ENCODE data around the gene SMDT1. TPM values are rescaled to one million over a fixed set of nuclear protein-coding genes. Genes with fewer than 3 reads are reported as not detected.
"Not testable (repeated sequence)": the region's sequence is repeated elsewhere in the genome, so short reads cannot be mapped to it uniquely, and the experiment has no call there.

Gene SMDT1
- total RNA-seq, 2 donors from 2014 or later, result 34.7 to 66.2 TPM

DNA sequence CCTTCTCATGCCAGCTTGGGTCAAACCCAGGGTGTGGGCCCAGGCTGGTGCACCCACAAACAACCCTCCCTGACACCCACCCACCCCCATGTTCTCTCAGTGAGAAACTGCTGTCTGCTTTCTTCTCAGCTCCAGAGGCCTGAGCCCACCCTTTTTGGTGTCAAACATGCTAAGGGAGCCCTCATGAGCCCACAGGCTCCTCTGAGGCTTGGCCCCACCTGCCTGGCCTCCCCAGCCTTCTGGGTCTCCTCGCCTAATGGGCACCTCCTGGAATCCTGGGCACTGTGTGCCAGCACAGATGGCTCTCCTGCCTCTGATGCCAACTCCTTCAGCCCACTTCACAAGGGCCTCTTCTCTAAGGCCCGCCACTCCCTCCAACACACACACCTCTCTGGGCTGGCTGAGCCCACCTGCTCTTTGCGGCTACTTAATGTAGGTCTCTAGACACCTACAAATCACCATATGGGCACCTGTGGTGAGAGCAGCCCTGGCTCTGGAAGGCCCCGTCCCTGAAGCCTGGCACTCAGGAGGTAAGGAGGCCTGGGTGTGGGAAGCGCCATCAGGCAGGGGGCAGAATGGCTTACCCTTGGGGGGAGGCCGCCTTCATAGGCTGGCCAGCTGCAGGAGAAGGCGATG is 13.3 kb upstream of the SMDT1 start:
- Mint-ChIP-seq H3K4me1 (no peaks in the 10 kb centered on the region), H3K4me3 (no peak overlapping the region), H3K27ac (no peak overlapping the region), H3K27me3 (no peaks in the 10 kb centered on the region), H3K9me3 (no peaks in the 10 kb centered on the region), H3K36me3 (ENCODE audit: low read depth) (peaks cover 60% of the 10 kb centered on the region)
- ATAC-seq (replicated peaks), result no peak

DNA sequence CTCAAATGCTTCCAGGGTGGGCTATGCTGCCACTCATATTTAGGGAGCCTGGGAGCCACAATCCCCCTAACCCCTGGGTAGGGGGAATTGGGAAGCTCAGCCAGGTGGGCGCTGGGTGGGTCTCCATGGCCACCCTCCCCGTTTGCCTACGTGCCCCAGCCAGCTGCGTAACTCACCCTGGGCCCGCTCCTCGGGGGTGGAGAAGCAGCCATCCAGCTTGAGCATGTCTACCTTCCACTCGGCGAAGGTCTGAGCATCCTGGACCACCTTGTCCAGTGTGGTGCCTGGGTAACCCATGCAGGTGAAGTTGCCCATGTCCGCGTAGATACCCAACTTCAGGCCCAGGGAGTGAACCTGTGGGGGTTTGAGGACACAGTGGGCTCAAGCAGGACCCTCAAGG is 12.6 kb upstream of the SMDT1 start:
- H3K9me3 Mint-ChIP-seq, result no peaks in the 10 kb centered on the region
- no peak overlapping the region for H3K4me3 Mint-ChIP-seq
- H3K4me1 Mint-ChIP-seq, result no peaks in the 10 kb centered on the region
- no peak overlapping the region for H3K27ac Mint-ChIP-seq
- no peaks in the 10 kb centered on the region for H3K27me3 Mint-ChIP-seq
- H3K36me3 Mint-ChIP-seq (ENCODE audit: low read depth), result peaks cover 53% of the 10 kb centered on the region
- no peak for ATAC-seq (replicated peaks)

DNA sequence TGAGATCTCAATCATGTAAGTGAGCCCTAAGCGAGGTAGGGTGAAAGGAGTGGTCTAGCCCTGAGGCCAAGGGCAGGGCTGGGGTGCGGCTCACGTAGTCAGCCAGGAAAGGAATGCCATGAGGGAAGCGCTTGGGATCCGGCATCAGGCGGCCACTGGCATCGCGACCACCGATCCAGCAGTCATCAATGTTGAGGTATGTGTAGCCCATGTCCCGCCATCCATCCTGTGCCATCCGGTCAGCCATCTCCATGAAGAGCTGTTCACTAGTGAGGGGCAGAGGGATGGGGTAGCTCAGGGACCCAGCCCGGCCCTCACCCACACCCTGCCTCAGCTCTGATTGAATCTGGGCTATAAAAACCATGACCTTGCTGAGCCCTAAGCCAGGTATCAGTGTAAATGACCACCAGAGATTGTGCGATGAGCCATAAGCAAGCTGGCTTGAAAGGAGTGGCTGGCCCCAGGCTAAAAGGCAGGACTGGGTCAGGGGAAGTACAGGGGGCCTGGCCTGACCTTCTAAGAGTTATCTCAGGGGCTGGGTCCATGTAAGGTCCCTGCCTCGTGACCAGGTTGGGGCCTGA is 11.7 kb upstream of the SMDT1 start:
- ATAC-seq (replicated peaks), result no peak
- Mint-ChIP-seq H3K4me1 (peaks cover 3% of the 10 kb centered on the region), H3K27me3 (no peaks in the 10 kb centered on the region), H3K27ac (no peak overlapping the region), H3K36me3 (ENCODE audit: low read depth) (peaks cover 46% of the 10 kb centered on the region), H3K4me3 (no peak overlapping the region), H3K9me3 (no peaks in the 10 kb centered on the region)

DNA sequence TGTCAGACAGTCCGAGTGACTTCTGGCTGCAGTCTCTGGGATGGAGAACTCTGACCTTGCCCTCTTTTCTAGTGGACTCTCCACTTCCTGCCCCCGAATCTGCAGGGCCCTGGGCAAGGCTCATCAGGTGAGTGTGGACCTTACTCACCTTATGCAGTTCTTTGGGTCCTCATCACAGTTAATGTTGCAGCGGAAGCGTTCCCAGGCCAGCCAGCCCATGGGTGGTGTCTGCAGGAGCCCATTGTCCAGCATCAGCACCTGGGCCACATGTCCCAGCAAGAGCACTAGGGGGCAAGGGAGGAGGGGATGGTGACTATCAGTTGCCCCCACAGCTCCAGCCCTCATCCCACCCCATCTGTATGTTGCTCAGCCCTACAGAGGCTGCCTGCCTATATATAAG is 11.2 kb upstream of the SMDT1 start:
- no peaks in the 10 kb centered on the region for H3K27me3 Mint-ChIP-seq
- no peak for ATAC-seq (replicated peaks)
- no peak overlapping the region for H3K27ac Mint-ChIP-seq
- H3K9me3 Mint-ChIP-seq, result no peaks in the 10 kb centered on the region
- peaks cover 40% of the 10 kb centered on the region for H3K36me3 Mint-ChIP-seq (ENCODE audit: low read depth)
- peaks cover 9% of the 10 kb centered on the region for H3K4me1 Mint-ChIP-seq
- H3K4me3 Mint-ChIP-seq, result no peak overlapping the region

DNA sequence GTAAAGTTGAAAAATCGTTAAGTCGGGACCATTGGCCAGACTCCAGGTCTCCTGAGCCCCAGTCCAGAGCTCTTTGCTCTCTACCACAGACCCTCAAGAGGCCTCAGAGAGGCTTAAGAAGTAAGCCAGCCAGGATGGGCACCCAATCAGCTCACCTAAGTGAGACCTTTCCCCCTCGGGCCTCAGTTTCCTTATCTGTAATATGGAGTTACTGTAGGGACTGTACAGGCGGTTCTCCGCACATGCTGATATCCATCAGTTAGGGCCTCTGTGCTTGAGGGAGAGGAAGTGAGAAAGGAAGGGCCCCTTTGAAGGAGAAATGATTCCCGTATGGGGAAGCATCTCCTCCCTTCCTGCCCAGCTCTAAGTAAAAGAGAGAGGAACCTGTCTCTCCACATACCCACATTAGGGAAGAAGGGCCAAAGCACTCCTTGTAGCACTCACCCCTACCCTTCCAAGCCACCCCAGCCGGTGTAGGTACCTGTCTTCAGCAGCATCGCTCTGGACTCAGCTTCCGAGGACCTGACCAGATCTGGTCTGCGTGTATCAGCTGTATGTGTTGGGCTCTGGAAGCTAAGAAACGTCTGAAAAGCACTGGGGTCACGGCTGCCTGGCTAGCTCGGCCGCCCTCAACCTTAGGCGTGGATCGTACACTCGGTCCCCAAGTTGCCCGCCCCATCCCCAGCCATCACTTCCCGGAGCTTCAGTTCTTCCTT is 9.5 kb upstream of the SMDT1 start:
- no peaks in the 10 kb centered on the region for H3K9me3 Mint-ChIP-seq
- no peaks in the 10 kb centered on the region for H3K27me3 Mint-ChIP-seq
- peak overlapping the region; percentile 91 for H3K27ac Mint-ChIP-seq
- peak; percentile 17 for ATAC-seq (replicated peaks)
- H3K36me3 Mint-ChIP-seq (ENCODE audit: low read depth), result peaks cover 32% of the 10 kb centered on the region
- peaks cover 12% of the 10 kb centered on the region for H3K4me1 Mint-ChIP-seq
- H3K4me3 Mint-ChIP-seq, result peak overlapping the region; percentile 94

DNA sequence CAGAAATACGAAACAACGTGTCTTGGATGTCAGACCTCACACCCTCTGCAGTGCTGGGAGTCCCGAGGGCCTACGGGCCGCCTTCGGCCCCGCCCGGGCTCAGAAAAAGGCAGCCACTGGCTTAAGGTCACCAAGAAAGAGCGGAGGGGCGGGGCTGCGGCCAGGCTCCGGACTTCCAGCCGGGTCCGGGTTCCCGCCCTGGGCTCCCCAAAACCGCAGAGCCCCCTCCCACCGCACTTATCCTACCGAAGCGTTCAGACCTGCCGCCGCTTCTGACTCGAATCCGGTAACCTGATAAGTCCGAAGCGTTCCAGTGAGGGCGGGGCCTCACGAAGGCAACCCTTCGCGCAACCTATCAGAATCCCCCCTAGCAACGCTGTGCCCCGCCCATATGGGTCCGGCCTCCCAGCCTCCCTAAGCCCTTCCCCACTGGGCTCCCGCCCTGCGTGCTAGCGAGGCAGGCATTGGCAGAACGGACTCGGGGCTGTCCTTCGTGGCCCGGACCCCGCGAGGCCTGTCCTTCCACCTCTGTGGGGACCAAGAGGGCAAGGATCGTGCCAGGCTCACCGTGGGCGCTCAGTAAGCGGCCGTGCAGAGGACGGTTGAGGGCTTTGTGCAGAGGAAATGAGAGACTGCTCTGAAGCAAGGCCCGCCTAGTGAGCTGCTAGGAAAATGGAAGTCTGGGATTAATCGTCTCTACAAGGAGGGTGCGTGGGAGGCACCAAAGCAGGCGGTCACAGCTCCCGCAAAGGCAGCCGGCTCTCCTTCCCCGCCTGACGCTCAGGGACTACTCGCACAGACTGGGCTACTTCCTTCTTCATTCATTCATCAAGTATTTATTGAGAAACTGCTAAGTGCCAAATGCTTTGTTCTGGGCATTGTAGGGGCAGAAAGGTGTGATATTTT is 8.7 kb upstream of the SMDT1 start, which contains the start of gene NAGA:
Gene NAGA, minus strand, starts transcription at position 296 of the 906 bp plus-strand sequence. CDS start 515 bp downstream, outside the sequence.
- peak within 1 kb of the TSS; percentile 94 for H3K4me3 Mint-ChIP-seq
- H3K9me3 Mint-ChIP-seq, result no peaks in the 10 kb centered on the region
- peak; percentile 97 for ATAC-seq (replicated peaks)
- H3K36me3 Mint-ChIP-seq (ENCODE audit: low read depth), result peaks cover 27% of the 10 kb centered on the region
- peaks cover 15% of the 10 kb centered on the region for H3K4me1 Mint-ChIP-seq
- no peaks in the 10 kb centered on the region for H3K27me3 Mint-ChIP-seq
- H3K27ac Mint-ChIP-seq, result peak within 1 kb of the TSS; percentile 91

DNA sequence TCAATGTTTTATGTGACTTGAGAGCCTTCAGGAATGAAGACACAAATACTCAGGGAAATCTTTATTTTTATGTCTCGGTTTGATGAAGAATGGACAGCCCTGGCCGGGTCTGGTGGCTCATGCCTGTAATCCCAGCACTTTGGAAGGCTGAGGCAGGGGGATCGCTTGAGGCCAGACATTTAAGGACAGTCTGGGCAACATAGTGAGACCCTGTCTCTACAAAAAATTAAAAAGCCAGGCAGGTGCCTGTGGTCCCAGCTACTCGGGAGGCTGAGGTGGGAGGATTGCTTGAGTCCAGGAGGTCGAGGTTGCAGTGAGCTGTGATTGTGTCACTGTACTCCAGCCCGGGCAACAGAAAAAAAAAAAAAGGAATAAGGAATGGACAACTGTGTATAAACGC is 8.0 kb upstream of the SMDT1 start:
- H3K9me3 Mint-ChIP-seq; ATAC-seq (replicated peaks); H3K27me3 Mint-ChIP-seq: not testable (repeated sequence)
- H3K4me3 Mint-ChIP-seq, result peak overlapping the region; percentile 94
- peaks cover 15% of the 10 kb centered on the region for H3K4me1 Mint-ChIP-seq
- peak overlapping the region; percentile 91 for H3K27ac Mint-ChIP-seq
- peaks cover 22% of the 10 kb centered on the region for H3K36me3 Mint-ChIP-seq (ENCODE audit: low read depth)

DNA sequence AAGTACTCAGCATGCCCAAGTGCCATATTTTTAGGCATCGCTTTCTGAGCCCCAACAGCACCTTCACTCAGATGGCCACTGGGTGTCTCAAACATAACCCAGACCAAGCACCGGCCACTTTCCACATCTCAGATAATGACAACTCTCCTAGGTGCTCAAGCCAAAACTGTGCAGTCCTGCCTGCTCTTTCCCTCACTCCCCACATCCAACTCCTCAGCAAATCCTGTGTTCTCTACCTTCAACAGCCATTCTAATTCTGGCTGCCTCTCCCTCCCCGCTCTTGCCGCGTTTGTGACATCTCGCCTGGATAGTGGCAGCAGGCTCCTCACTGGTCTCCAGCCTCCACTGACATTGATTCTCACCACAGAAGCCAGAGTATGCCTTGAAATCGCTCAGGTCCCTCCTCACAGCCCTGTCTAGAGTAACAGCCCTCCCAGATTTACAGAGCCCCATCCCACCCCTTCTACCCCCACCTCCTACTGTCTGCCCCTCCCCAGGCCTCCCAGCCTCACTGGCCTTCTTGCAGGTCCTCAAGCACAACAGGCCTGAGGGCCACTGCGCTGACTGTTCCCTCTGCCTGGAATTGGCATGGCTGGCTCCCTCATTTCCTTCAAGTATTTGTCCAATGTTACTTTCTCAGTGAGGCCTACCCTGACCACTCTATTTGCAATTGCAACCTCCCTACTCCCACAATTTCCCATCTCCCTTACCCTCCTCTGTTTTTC is 6.7 kb upstream of the SMDT1 start:
- Mint-ChIP-seq H3K4me1 (peaks cover 15% of the 10 kb centered on the region), H3K27me3 (no peaks in the 10 kb centered on the region), H3K4me3 (peak overlapping the region; percentile 74), H3K36me3 (ENCODE audit: low read depth) (peaks cover 10% of the 10 kb centered on the region), H3K27ac (peak overlapping the region; percentile 79), H3K9me3 (no peaks in the 10 kb centered on the region)
- no peak for ATAC-seq (replicated peaks)

DNA sequence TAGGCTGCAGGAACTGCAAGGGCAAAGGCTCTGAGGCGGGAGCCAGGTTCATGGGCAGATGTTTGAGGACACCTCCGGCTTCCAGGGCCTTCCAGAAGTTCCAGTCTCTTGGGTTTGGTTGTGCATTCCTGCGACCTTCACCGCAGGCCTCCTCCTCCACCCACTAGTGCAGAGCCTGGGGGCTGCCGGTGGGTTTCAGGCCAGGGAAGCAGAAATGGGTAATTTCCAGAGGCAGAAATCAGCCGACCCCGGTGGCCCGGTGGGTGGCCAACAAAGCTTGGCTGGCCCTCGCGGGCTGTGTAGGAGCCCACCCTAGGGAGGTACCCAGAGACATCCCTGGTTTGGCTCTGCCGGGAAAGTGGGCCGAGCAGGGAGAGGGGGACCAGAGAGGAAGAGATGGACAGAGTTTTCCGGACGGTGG is 5.9 kb upstream of the SMDT1 start:
- peak overlapping the region; percentile 79 for H3K27ac Mint-ChIP-seq
- H3K4me1 Mint-ChIP-seq, result peaks cover 15% of the 10 kb centered on the region
- H3K36me3 Mint-ChIP-seq (ENCODE audit: low read depth), result peaks cover 5% of the 10 kb centered on the region
- no peaks in the 10 kb centered on the region for H3K9me3 Mint-ChIP-seq
- H3K4me3 Mint-ChIP-seq, result peak overlapping the region; percentile 74
- ATAC-seq (replicated peaks), result no peak
- no peaks in the 10 kb centered on the region for H3K27me3 Mint-ChIP-seq

DNA sequence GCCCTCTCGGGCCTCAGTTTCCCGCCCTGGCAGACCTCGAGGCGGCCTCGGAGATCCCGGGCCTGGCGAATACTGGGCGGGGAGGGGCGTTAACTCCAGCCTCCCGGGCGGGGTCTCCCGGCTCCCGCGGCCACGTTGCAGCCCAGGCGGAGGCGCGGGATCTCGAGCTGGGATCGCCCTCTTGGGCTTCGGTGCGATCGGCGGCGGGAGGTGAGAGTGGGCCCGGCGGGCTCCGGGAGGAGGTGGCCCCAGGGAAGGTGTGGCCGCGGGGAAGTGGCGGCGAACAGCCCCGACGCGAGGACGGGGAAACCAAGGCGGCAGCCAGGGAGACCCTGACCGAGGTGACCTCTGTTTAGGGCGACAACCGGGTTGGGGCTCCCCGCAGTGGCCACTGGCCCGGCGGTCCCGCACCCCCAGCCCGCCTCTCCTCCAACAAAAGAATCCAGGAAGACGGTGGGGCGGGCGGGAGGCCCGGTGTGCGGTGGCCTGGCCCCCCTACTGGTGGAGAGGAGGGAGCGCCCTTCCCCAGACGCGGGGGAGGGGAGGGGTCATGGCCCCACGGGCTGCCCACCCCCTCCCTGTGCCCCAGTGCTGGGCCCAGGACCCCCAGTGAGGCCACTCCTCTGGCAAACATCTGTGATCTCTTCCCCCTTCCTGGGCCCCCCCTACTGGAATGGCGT is 5.2 kb upstream of the SMDT1 start, which contains the start of gene PHETA2:
Gene PHETA2, plus strand, starts transcription at position 117 of the 680 bp plus-strand sequence. CDS start 3,046 bp downstream, outside the sequence.
- Mint-ChIP-seq H3K9me3 (no peaks in the 10 kb centered on the region), H3K4me3 (peak within 1 kb of the TSS; percentile 74), H3K27me3 (no peaks in the 10 kb centered on the region), H3K4me1 (peaks cover 15% of the 10 kb centered on the region), H3K36me3 (ENCODE audit: low read depth) (peaks cover 8% of the 10 kb centered on the region), H3K27ac (peak within 1 kb of the TSS; percentile 79)
- ATAC-seq (replicated peaks), result no peak

DNA sequence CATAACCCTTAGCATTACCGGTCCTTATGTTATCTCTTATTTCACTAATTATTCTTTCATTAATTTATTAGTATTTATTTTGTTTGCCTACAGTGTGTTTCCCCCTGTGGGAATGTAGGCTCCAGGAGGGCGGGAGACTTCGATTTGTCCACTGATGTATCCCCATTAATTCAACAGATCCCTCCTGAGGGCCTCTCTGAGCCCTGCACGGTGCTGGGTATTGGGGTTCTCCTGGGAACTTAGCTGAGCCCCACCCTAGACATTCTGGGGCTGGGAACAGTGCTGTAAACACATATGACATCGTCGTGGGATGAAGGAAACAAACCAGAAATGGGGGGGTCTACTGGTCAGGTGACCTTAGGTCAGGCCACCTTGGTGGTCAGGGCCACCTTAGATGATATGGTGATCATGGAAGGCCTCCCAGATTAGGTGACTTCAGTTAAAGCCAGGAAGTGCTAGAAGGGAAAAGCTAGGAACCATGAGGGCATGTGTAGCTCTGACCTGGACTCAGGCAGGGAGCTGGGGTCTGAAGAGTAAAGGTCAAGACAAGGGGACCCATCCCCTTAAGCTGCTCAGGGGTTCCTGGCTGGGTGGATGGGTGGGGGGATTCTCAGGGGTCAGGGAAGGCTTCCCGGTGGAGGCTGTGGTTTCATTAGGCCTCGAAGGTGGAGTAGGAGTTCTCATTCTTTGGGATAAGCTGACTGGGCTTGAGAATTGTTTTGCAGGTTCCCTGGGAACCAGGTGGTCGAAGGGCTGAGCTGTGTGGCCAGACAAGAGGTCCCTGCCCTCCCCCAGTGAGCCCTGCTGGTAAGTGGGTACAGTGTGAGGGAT is 4.4 kb upstream of the SMDT1 start:
- ATAC-seq (replicated peaks), result no peak
- H3K36me3 Mint-ChIP-seq (ENCODE audit: low read depth), result peaks cover 16% of the 10 kb centered on the region
- H3K4me1 Mint-ChIP-seq, result peaks cover 15% of the 10 kb centered on the region
- no peaks in the 10 kb centered on the region for H3K27me3 Mint-ChIP-seq
- no peaks in the 10 kb centered on the region for H3K9me3 Mint-ChIP-seq
- H3K4me3 Mint-ChIP-seq, result peak overlapping the region; percentile 74
- H3K27ac Mint-ChIP-seq, result peak overlapping the region; percentile 78

DNA sequence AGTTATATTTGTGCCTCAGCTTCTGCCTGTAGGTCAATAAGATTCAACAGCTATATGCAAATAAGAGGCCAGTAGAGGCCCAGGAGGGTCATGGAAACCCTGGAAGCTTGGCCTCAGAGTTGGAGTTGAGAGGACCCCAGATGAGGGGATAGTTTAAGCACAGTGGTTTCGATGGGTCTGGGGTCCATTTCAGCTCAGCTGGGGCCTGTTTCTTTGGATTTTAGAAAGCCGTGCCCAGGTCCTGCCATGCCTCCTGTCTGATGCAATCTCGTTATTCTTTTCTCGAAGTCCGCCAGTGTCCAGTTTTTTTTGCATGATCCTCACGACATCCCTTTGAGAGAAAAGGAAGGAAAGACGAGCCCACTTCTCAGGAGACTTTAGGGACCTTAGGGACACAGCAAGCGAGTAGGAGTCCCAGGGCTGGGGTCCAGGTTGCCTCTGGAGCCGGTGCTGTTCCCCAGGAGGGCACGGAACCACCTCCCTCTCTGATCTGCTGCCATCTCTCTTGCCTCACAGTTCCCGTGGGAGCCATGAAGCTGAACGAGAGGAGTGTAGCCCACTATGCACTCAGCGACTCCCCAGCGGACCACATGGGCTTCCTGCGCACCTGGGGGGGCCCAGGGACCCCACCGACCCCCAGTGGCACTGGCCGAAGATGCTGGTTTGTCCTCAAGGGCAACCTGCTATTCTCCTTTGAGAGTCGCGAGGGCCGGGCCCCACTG is 2.6 kb upstream of the SMDT1 start:
- peaks cover 18% of the 10 kb centered on the region for H3K4me1 Mint-ChIP-seq
- no peak for ATAC-seq (replicated peaks)
- H3K27me3 Mint-ChIP-seq, result no peaks in the 10 kb centered on the region
- no peaks in the 10 kb centered on the region for H3K9me3 Mint-ChIP-seq
- H3K27ac Mint-ChIP-seq, result no peak overlapping the region
- peaks cover 22% of the 10 kb centered on the region for H3K36me3 Mint-ChIP-seq (ENCODE audit: low read depth)
- H3K4me3 Mint-ChIP-seq, result no peak overlapping the region

Measured in activated T-helper 17 cell treated with anti-CD3 and anti-CD28 coated beads, Interleukin-2, amount 50 U/mL, for 72 hours (primary cell).